Endothelial cell of umbilical vein (primary cell): ENCODE measurements around the gene SAC3D1.

ENCODE experiments used
- CTCF ChIP-seq, 2 donors: IDR thresholded peaks; 1 replicate in 1 of 2; 2 replicates in 1 of 2; pipeline ENCODE4 v1.5.1; 2011; ENCODE audit warnings: low read length in 2 of 2, mild to moderate bottlenecking in 2 of 2, moderate library complexity in 2 of 2, control low read depth in 1 of 2, inconsistent platforms in 1 of 2, low read depth in 1 of 2; ENCODE audit not compliant: insufficient read depth in 1 of 2; ENCODE audit errors: extremely low read depth in 1 of 2
- EZH2 ChIP-seq: IDR thresholded peaks from 2 replicates; pipeline ENCODE4 v1.6.1; 2012; ENCODE audit warnings: borderline replicate concordance, low read depth, mild to moderate bottlenecking, moderate library complexity, low read length, inconsistent platforms; ENCODE audit not compliant: severe bottlenecking
- MYC ChIP-seq: IDR thresholded peaks from one replicate; pipeline ENCODE4 v1.6.1; 2011; ENCODE audit warnings: mild to moderate bottlenecking, low read depth, low read length

- TF ChIP-seq MYC (no peak), EZH2 (no peak), CTCF (IDR thresholded peaks at IDR 0.05; ENCODE audit: extremely low read depth in 1 of 2, insufficient read depth in 1 of 2, low read depth in 1 of 2, low read length in 2 of 2) (no peak)
Observed at GRCh38 chr11:65002706-65003105, 38.3 kb upstream of the SAC3D1 start.
